OCI-LY1 (cell line): Measurements from ENCODE around the gene CELF4.

ENCODE experiments used
- H2AFZ ChIP-seq: fragments of 200-600 bp; sonication (generic), shearing (Covaris generic); 2 replicates; pipeline ENCODE4 v1.6.0; 2014; ENCODE audit warnings: antibody characterized with exemption, mild to moderate bottlenecking, low read length
- H3F3A ChIP-seq: fragments of 200-600 bp; sonication (generic), shearing (Covaris generic); 2 replicates; pipeline ENCODE4 v1.6.0; 2014; ENCODE audit warnings: mild to moderate bottlenecking, antibody characterized with exemption, low read length, moderate library complexity; ENCODE audit not compliant: insufficient read depth
- H3K27ac ChIP-seq: fragments of 200-600 bp; sonication (generic); 2 replicates; pipeline ENCODE4 v1.5.1; 2014; ENCODE audit warnings: low read length, mixed run types, mild to moderate bottlenecking, low read depth; ENCODE audit not compliant: poor library complexity, severe bottlenecking
- H3K27me3 ChIP-seq: fragments of 200-600 bp; sonication (generic); 2 replicates; pipeline ENCODE4 v1.6.0; 2014; ENCODE audit warnings: antibody characterized with exemption, mild to moderate bottlenecking, low read length, moderate library complexity; ENCODE audit not compliant: insufficient read depth
- H3K36me3 ChIP-seq: fragments of 200-600 bp; sonication (generic); 2 replicates; pipeline ENCODE4 v1.6.1; 2014; ENCODE audit warnings: mild to moderate bottlenecking, antibody characterized with exemption, low read length, moderate library complexity, mixed read lengths; ENCODE audit not compliant: insufficient read depth
- H3K4me1 ChIP-seq: fragments of 200-600 bp; sonication (generic); 2 replicates; pipeline ENCODE4 v1.5.1; 2014; ENCODE audit warnings: mild to moderate bottlenecking, low read length, moderate library complexity; ENCODE audit not compliant: insufficient read depth, severe bottlenecking
- H3K4me2 ChIP-seq: fragments of 200-600 bp; sonication (generic), shearing (Covaris generic); 2 replicates; pipeline ENCODE4 v1.6.1; 2014; ENCODE audit warnings: low read length
- H3K4me3 ChIP-seq: fragments of 200-600 bp; sonication (generic); 2 replicates; pipeline ENCODE4 v1.5.1; 2014; ENCODE audit warnings: low read length, low read depth, mild to moderate bottlenecking, mixed read lengths; ENCODE audit not compliant: poor library complexity, severe bottlenecking
- H3K79me2 ChIP-seq: fragments of 200-600 bp; shearing (Covaris generic); 2 replicates; pipeline ENCODE4 v1.6.1; 2016; ENCODE audit warnings: mixed run types, low read length, mixed read lengths; ENCODE audit not compliant: insufficient read depth
- H3K9ac ChIP-seq: fragments of 200-600 bp; sonication (generic), shearing (Covaris generic); 2 replicates; pipeline ENCODE4 v1.6.1; 2014; ENCODE audit warnings: mild to moderate bottlenecking, low read length, mixed read lengths
- H3K9me2 ChIP-seq: fragments of 200-600 bp; sonication (generic), shearing (Covaris generic); 2 replicates; pipeline ENCODE4 v1.6.1; 2014; ENCODE audit warnings: low read depth, mild to moderate bottlenecking, low read length, mixed read lengths
- H3K9me3 ChIP-seq: fragments of 200-600 bp; shearing (Covaris generic); 2 replicates; pipeline ENCODE4 v1.6.1; 2014; ENCODE audit warnings: low read length, mixed read lengths
- H4K20me1 ChIP-seq: fragments of 200-600 bp; sonication (generic), shearing (Covaris generic); 2 replicates; pipeline ENCODE4 v1.6.0; 2016; ENCODE audit warnings: mild to moderate bottlenecking, low read length; ENCODE audit not compliant: insufficient read depth
- EZH2 ChIP-seq: fragments of 200-600 bp; sonication (generic), shearing (Covaris generic); IDR thresholded peaks from 2 replicates; pipeline ENCODE4 v1.8.0; 2017; ENCODE audit warnings: borderline replicate concordance, mixed run types, mild to moderate bottlenecking, antibody characterized with exemption, low read length, moderate library complexity, mixed read lengths
- TF ChIP-seq, protein P1 (sequence below): fragments of 200-600 bp; sonication (generic), shearing (Covaris generic); IDR thresholded peaks from 2 replicates; pipeline ENCODE4 v1.5.1; 2017; ENCODE audit warnings: mild to moderate bottlenecking, antibody characterized with exemption, low read length, moderate library complexity, mixed read lengths

Gene CELF4

DNA sequence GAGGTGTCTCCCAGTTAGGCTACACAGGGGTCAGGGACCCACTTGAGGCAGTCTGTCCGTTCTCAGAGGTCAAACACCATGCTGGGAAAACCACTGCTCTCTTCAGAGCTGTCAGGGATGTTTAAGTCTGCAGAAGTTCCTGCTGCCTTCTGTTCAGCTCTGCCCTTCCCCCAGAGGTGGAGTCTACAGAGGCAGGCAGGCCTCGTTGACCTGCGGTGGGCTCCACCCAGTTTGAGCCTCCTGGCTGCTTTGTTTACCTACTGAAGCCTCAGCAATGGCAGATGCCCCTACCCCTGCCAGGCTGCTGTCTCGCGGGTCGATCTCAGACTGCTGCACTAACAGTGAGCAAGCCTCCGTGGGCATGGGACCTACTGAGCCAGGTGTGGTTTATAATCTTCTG, 346.3 kb downstream of the CELF4 start:
- no peak overlapping the region for H2AFZ ChIP-seq
- H3K27ac ChIP-seq: no peak overlapping the region
- peaks cover 10% of the 10 kb centered on the region for H3K4me1 ChIP-seq
- no peaks in the 10 kb centered on the region for H4K20me1 ChIP-seq
- no peak for TF ChIP-seq EZH2
- TF ChIP-seq, protein P1, sequence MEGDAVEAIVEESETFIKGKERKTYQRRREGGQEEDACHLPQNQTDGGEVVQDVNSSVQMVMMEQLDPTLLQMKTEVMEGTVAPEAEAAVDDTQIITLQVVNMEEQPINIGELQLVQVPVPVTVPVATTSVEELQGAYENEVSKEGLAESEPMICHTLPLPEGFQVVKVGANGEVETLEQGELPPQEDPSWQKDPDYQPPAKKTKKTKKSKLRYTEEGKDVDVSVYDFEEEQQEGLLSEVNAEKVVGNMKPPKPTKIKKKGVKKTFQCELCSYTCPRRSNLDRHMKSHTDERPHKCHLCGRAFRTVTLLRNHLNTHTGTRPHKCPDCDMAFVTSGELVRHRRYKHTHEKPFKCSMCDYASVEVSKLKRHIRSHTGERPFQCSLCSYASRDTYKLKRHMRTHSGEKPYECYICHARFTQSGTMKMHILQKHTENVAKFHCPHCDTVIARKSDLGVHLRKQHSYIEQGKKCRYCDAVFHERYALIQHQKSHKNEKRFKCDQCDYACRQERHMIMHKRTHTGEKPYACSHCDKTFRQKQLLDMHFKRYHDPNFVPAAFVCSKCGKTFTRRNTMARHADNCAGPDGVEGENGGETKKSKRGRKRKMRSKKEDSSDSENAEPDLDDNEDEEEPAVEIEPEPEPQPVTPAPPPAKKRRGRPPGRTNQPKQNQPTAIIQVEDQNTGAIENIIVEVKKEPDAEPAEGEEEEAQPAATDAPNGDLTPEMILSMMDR: no peak
- H3F3A ChIP-seq: no peaks in the 10 kb centered on the region
- no peak overlapping the region; the same call in 1 of the 2 replicates for H3K4me2 ChIP-seq
- H3K4me3 ChIP-seq: no peak overlapping the region
- H3K36me3 ChIP-seq: no peaks in the 10 kb centered on the region
- no peak overlapping the region for H3K9ac ChIP-seq
- H3K79me2 ChIP-seq: no peaks in the 10 kb centered on the region
- H3K27me3 ChIP-seq: no peaks in the 10 kb centered on the region
- H3K9me2 ChIP-seq: no peaks in the 10 kb centered on the region
- H3K9me3 ChIP-seq: no peaks in the 10 kb centered on the region

DNA sequence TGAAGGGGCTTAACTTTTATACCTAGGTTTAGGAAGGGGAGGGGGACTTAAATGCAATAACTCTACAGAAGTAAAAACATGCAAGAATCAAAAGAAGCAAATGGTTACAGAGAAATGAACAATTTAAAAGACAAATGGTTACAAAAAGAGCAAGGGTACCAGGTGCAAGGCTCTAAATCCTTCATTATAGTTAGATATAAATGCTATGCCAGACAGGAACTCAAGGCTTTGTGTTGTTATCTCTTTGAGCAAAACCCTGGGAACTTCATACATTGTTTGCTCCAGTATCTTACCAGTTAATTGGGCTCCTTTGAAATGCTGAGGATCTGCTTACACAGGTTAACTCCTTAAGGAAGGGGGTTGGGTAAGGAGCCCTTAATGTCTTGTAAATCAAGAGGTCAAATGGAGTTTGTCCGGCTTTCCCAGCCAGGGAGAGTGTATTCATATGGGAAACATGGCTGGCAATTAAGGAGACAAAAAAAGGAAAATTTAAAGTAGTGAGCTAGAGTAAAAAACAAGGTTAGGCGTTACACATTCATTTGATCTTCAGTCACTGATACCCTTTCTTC, 347.5 kb downstream of the CELF4 start:
- Histone ChIP-seq H3K4me2 (no peak overlapping the region), H3K9ac (no peak overlapping the region), H3K4me1 (peaks cover 10% of the 10 kb centered on the region), H3K27ac (no peak overlapping the region), H3K27me3 (no peaks in the 10 kb centered on the region), H3K36me3 (no peaks in the 10 kb centered on the region), H3K79me2 (no peaks in the 10 kb centered on the region), H3F3A (no peaks in the 10 kb centered on the region), H4K20me1 (no peaks in the 10 kb centered on the region), H2AFZ (no peak overlapping the region), H3K9me2 (no peaks in the 10 kb centered on the region), H3K4me3 (no peak overlapping the region), H3K9me3 (no peaks in the 10 kb centered on the region)
- no peak for TF ChIP-seq EZH2
- TF ChIP-seq, protein P1: no peak

DNA sequence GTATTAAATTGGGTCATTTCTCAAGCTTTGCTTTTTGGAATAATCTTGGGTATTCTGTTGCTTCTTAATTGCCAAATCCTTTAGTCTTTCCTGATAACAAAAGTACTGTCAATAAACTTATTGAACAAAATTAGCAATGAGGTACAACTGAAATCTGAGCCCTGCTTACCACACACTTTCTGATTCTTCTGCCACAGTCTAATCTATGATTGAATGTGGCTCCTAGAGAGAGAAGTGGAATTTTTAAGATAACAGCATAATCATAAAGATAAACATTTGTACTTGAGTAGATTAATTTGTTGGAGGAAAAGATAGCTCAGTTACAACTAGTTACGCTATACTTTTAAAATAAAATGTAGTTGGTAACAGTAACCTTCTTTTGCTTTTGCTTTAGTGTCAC, 354.8 kb downstream of the CELF4 start:
- Histone ChIP-seq H3K4me1 (no peaks in the 10 kb centered on the region), H3K36me3 (no peaks in the 10 kb centered on the region), H4K20me1 (no peaks in the 10 kb centered on the region), H2AFZ (no peak overlapping the region), H3K9ac (no peak overlapping the region), H3K4me3 (no peak overlapping the region), H3K27ac (no peak overlapping the region), H3K9me2 (no peaks in the 10 kb centered on the region), H3K79me2 (no peaks in the 10 kb centered on the region), H3K27me3 (no peaks in the 10 kb centered on the region), H3F3A (no peaks in the 10 kb centered on the region), H3K9me3 (no peaks in the 10 kb centered on the region), H3K4me2 (no peak overlapping the region)
- TF ChIP-seq, protein P1: no peak
- no peak for TF ChIP-seq EZH2
